GM19452 (cell line): ENCODE data around the gene MYEF2.

ENCODE experiments used
- ATAC-seq: cut with Tn5 transposase; IDR thresholded peaks from one replicate; pipeline ENCODE4 v1.9.1; 2021; ENCODE audit not compliant: unreplicated experiment

The MYEF2 gene

GRCh38 chr15:48090115-48090514, 88.0 kb downstream of the MYEF2 start:
- no peak for ATAC-seq

GRCh38 chr15:48089702-48090101, 88.4 kb downstream of the MYEF2 start:
- no peak for ATAC-seq

- no peak for ATAC-seq
Observed at GRCh38 chr15:48087844-48088243, 90.3 kb downstream of the MYEF2 start.

- no peak for ATAC-seq
Observed at GRCh38 chr15:48086576-48086975, 91.5 kb downstream of the MYEF2 start.

GRCh38 chr15:48086133-48086532, 92.0 kb downstream of the MYEF2 start:
- no peak for ATAC-seq

GRCh38 chr15:48085591-48085930, 92.5 kb downstream of the MYEF2 start:
- ATAC-seq = no peak

- no peak for ATAC-seq
Observed at GRCh38 chr15:48084759-48085590, 93.1 kb downstream of the MYEF2 start.
